T-helper 2 cell treated with Interferon-gamma antibody and Interleukin-4, amounts not matched to agents 100 ng/mL and 5 ng/mL, for 36 hours (primary cell): ENCODE measurements around the gene OR8J3. TPM values are rescaled to one million over a fixed set of nuclear protein-coding genes. Genes with fewer than 3 reads are reported as not detected.
"Not testable (repeated sequence)": the region's sequence is repeated elsewhere in the genome, so short reads cannot be mapped to it uniquely, and the experiment has no call there.

ENCODE experiments used
- intact Hi-C: fragments of 100-400 bp; cut with micrococcal nuclease; formaldehyde crosslinking; loops from one replicate; pipeline ENCODE4 v1.15.1; 2023
- total RNA-seq: library from RNA; stranded (reverse); gene quantifications from 2 replicates; pipeline ENCODE4 v1.2.3, GENCODE V29; 2022

OR8J3 gene, protein sequence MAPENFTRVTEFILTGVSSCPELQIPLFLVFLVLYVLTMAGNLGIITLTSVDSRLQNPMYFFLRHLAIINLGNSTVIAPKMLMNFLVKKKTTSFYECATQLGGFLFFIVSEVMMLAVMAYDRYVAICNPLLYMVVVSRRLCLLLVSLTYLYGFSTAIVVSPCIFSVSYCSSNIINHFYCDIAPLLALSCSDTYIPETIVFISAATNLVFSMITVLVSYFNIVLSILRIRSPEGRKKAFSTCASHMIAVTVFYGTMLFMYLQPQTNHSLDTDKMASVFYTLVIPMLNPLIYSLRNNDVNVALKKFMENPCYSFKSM
- total RNA-seq = not detected in 2 replicates

DNA sequence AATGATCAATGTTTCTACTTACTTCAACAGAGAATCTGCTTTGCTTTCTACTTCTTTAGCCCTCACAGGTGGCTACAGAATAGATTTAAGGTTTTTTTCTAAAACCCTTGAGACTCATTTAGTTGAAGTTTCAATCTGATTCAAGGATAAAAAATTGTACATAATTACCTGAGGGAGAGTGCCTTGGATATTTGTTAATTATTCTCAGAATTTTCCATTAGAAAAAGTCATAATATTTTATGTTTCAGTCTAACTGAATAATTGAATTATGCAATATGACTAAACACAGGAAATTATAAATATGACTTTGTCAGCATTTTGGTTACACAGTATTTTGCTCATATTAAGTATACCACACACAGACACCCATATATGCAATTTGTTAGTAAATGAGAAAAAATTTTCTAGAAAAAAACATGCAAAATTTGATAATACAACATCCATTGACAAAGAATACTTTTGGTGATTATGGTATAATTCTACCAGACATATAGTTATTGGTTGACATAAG, at the start of gene OR8J3:
OR8J3 (minus strand) TSS at position 51 of the 511 bp plus-strand sequence. CDS start 2,483 bp downstream, outside the sequence.
- intact Hi-C loops = no loop called here

DNA sequence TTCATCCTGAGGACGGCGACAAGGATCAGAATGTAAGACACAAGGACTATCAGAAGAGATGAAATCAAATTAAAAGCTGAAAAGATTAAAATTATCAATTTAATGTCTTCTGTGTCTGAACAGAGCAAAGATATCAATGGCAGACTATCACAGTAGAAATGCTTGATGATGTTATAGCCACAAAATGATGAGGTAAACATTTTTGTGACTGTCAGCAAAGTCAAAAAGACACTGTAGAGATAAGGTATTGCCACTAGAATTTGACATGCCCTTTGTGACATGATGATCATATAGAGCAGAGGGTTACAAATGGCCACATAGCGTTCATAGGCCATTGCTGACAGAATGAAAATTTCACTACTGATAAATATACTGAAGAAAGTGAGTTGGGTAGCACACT, 48.6 kb upstream of the OR8J3 start:
- intact Hi-C loops = no loop called here

GRCh38 chr11:56183459-56183858, 43.5 kb upstream of the OR8J3 start:
- intact Hi-C loops = no loop called here

GRCh38 chr11:56176318-56176717, 36.3 kb upstream of the OR8J3 start, which contains the start of gene OR5J2:
Gene OR5J2 (plus strand): TSS chr11:56176618. CDS start chr11:56176618, 0 bp downstream.
- intact Hi-C loops = no loop called here

DNA sequence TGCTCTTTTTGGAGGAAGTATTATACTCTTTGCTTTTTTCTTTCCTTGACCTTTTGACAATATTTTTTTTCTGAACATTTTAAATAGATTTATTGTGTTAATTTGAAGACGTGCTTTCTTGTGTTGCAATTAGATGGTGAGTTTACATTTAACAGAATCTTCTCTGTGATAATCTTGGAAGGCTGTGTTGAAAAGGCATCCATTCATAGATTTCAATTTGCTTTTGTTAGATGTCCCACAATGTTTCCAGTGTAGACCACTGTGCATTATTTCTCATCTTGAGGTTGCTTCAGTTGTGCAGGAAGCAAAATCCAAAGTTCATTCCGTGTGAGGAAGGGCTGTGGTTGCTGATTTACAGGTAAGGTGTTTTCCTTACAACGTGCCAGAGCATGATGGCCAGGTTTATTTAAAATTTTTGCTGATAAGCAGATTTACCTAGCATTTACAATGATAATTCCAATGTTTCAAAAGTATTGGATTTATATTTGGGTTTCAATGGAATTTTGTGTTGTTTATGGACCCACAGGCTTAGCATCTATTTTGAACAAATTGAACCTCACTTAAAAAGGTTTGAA, 32.3 kb upstream of the OR8J3 start:
- intact Hi-C loops = no loop called here

DNA sequence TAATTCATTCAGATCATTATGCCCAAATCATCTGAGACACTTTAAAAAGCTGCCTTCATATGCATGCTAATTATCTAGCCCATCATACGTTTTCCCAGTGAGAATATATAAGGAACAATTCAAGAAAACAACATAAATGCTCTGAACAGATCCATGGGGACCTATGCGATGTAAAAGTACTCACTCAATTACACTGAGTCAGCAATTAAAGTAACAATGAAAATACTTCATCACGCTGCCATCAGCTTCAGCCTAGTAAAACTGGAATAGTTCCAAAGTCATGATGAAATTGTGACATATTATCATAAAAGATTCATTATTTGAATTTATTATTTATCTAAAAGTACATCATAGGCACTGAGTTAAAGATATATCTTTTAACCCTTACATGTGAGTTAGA, 23.8 kb upstream of the OR8J3 start:
- intact Hi-C loops = no loop called here

DNA sequence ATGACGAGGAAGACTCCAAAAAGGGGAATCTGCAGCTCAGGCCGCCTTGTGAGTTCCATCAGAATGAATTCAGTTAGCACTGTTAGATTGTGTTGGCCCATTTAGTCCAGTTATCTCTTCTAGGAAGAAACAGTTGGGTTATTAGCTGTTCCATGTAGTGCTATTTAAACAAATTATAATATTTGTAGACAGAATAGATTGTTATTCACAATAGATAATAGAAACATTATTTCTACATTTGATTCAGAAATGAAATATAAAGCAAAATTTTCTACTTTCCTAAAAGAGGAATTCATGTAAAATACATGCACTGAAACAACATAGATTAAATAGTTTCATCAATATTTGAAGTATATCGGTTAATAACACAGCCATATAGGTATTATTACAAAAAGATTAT, 20.2 kb upstream of the OR8J3 start, which contains the start of gene OR8K5:
OR8K5 (minus strand) TSS at position 101 of the 400 bp plus-strand sequence; CDS start at position 101, 0 bp downstream.
- intact Hi-C loops = no loop called here

DNA sequence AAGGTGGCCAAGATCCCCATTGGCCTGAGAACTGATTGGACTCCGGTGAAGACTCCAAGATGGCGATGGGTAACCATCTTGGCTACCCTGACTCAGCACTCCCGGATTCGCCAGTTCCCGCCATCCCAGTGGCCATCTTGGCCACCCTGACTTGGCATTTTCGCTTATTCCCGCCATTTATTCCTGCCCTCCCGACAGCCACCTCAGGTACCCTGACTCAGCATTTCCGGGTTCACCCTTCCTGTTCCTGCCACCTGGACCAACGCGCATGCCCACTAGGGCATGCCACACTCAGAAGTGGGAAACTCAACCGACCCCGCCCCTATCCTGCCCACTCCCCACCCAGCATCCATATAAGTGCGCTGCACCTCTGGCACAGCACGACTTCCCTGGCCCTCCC, 12.3 kb upstream of the OR8J3 start:
- intact Hi-C loops = no loop called here

DNA sequence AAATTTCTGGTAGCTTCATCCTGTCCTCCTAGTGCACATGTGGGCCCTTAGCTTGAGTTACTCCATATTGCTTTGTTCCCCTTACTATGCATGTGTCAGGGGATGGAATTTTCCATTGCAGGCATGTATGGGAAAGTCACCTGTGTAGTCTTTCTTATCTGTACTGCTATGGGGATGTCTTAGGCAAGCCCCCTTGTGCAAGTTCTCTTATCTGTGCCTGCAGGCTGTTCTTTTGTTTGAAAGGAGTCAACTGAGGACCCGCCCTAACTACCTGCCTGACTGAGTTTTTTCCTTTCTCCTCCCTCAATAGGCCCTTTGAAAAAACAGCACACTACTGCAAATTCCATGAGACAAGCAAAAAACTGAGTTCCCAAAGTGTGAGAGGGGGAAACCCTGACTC, 11.4 kb upstream of the OR8J3 start:
- intact Hi-C loops = no loop called here

DNA sequence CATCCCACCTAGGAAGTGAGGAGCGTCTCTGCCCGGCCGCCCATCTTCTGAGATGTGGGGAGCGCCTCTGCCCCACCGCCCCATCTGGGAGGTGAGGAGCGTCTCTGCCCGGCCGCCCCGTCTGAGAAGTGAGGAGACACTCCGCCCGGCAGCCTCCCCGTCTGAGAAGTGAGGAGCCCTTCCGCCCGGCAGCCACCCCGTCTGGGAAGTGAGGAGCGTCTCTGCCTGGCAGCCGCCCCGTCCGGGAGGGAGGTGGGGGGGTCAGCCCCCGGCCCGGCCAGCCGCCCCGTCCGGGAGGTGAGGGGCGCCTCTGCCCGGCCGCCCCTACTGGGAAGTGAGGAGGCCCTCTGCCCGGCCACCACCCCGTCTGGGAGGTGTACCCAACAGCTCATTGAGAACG, 3.7 kb upstream of the OR8J3 start:
- intact Hi-C loops = not testable (repeated sequence)

DNA sequence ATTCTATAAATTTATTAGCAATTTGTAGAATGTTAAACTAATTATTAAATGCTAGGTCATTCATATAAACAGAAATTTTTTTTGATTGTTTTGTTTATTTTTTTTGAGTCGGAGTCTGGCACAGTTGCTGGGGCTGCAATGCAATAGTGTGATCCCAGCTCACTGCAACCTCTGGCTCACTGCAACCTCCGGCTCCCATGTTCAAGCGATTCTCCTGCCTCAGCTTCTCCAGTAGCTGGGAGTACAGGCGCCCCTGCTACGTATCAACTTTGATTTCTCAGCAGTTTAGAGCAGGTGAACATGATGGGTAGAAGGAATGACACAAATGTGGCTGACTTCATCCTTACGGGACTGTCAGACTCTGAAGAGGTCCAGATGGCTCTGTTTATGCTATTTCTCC, 17.9 kb downstream of the OR8J3 start, which contains the start of gene OR8H3:
OR8H3 (plus strand) TSS at position 301 of the 400 bp plus-strand sequence; CDS start at position 301, 0 bp downstream.
- intact Hi-C loops = no loop called here

DNA sequence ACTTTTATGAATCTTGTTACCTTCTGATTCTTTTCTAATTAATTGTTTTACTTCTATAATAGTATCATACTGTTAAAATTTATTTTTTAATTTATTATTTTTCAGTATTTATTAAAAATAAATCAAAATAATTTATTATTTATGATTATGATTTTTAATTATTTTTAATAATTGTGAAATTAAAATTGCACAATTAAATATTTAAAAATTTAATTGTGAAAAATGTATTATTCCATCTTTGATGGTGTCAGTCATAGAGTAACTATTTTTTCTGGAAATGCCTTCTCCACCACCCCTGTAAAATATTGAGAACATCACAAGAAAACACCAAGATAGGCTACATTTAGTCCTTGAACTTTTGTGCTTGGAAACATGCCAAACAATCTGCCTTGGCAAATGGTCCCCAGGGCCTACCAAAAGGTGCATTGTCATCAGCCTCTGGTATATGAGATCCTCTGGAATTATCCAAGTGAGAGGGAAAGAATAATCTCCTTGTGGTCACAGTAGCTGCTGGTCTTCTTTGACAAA, 36.7 kb downstream of the OR8J3 start, which contains the start of gene OR8H2:
OR8H2 (plus strand) TSS at position 478 of the 528 bp plus-strand sequence. CDS start 1,356 bp downstream, outside the sequence.
- intact Hi-C loops = no loop called here

- intact Hi-C loops = no loop called here
Measured at GRCh38 chr11:56093008-56093407, 47.0 kb downstream of the OR8J3 start, which contains the start of gene OR8I2. Gene OR8I2 (plus strand): TSS chr11:56093308. CDS start chr11:56093308, 0 bp downstream.

DNA sequence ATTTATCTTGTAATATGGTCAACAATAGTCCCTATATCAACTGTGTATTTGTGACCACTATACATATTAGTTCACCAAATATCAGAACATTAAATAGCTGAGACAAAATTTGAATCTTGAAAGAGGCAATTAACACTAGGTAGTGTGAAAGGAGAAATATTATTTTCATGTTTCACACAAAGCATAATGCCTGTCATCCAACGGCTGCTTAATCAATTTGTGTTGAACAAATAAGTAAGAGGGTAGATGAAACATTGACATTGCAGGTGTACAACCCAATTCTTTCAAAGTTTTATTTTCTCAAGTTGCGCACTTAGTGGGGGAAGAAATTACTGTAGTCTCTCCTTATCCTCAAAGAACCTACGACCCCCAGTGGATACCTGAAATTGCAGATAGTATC, 50.3 kb downstream of the OR8J3 start:
- intact Hi-C loops = no loop called here

Other genes starting within 250 kb of the OR8J3 start
- not detected in 2 replicates for gene OR5W2, start 225.6 kb downstream of the OR8J3 start, total RNA-seq
- gene OR5I1, start 203.8 kb downstream of the OR8J3 start, total RNA-seq = not detected in 2 replicates
- not detected in 2 replicates for gene OR10AG1, start 170.3 kb downstream of the OR8J3 start, total RNA-seq
- not detected in 2 replicates for gene OR5F1, start 145.6 kb downstream of the OR8J3 start, total RNA-seq
- not detected in 2 replicates for gene OR5AS1, start 112.5 kb downstream of the OR8J3 start, total RNA-seq
- not detected in 2 replicates for gene OR8I2, start 46.9 kb downstream of the OR8J3 start, total RNA-seq
- gene OR8H2, start 36.5 kb downstream of the OR8J3 start, total RNA-seq = not detected in 2 replicates
- gene OR8H3, start 17.8 kb downstream of the OR8J3 start, total RNA-seq = not detected in 2 replicates
- not detected in 2 replicates for gene OR8K5, start 20.1 kb upstream of the OR8J3 start, total RNA-seq
- not detected in 2 replicates for gene OR5J2, start 36.4 kb upstream of the OR8J3 start, total RNA-seq
- not detected in 2 replicates for gene OR5T2, start 94.1 kb upstream of the OR8J3 start, total RNA-seq
- gene OR5T3, start 112.1 kb upstream of the OR8J3 start, total RNA-seq = not detected in 2 replicates
- not detected in 2 replicates for gene OR5T1, start 134.0 kb upstream of the OR8J3 start, total RNA-seq
- gene OR8H1, start 152.1 kb upstream of the OR8J3 start, total RNA-seq = not detected in 2 replicates
- not detected in 2 replicates for gene OR8K3, start 174.9 kb upstream of the OR8J3 start, total RNA-seq
- not detected in 2 replicates for gene OR8K1, start 205.8 kb upstream of the OR8J3 start, total RNA-seq
- gene OR8J1, start 214.1 kb upstream of the OR8J3 start, total RNA-seq = not detected in 2 replicates
- gene OR8U1, start 235.4 kb upstream of the OR8J3 start, total RNA-seq = not detected in 2 replicates